LNCaP clone FGC (cell line): Measurements from ENCODE around the gene FPR3.

ENCODE experiments used
- DNase-seq: peaks from one replicate; pipeline ENCODE4 v3.0.0-alpha.2; 2011; ENCODE audit warnings: low read depth
- H3K4me3 ChIP-seq: 2 replicates; pipeline ENCODE4 v1.5.1; 2011; ENCODE audit warnings: mild to moderate bottlenecking, low read depth, low read length, control low read depth
- CTCF ChIP-seq: IDR thresholded peaks from 2 replicates; pipeline ENCODE4 v1.5.1; 2012; ENCODE audit warnings: mild to moderate bottlenecking; ENCODE audit not compliant: control insufficient read depth, insufficient read depth; ENCODE audit errors: extremely low read depth

Gene FPR3

GRCh38 chr19:51755571-51755970 lies 39.4 kb upstream of the FPR3 start:
- no peak for DNase-seq
- no peak overlapping the region for H3K4me3 ChIP-seq
- no peak for TF ChIP-seq CTCF

- no peak within 1 kb of the TSS for H3K4me3 ChIP-seq
- DNase-seq = no peak
- no peak for TF ChIP-seq CTCF
Measured at GRCh38 chr19:51760697-51761356, 34.1 kb upstream of the FPR3 start, which contains the start of gene FPR2. FPR2 (plus strand) TSS chr19:51761180; CDS start chr19:51768659, 7,479 bp downstream.

GRCh38 chr19:51761696-51762095 lies 33.3 kb upstream of the FPR3 start:
- no peak for TF ChIP-seq CTCF
- DNase-seq = no peak
- no peak overlapping the region for H3K4me3 ChIP-seq

- no peak for DNase-seq
- no peak for TF ChIP-seq CTCF
- H3K4me3 ChIP-seq = no peak overlapping the region
Measured at GRCh38 chr19:51765086-51765485, 29.9 kb upstream of the FPR3 start.

GRCh38 chr19:51766461-51766860 lies 28.5 kb upstream of the FPR3 start:
- no peak for DNase-seq
- no peak overlapping the region for H3K4me3 ChIP-seq

GRCh38 chr19:51771376-51772130 lies 23.4 kb upstream of the FPR3 start:
- no peak for TF ChIP-seq CTCF
- DNase-seq = no peak
- no peak overlapping the region for H3K4me3 ChIP-seq

More at GRCh38 chr19:51766461-51766860, 28.5 kb upstream of the FPR3 start:
- TF ChIP-seq CTCF = no peak
